Panc1 (cell line): Measurements from ENCODE around the gene FAM151A. TPM values are rescaled to one million over a fixed set of nuclear protein-coding genes. Genes with fewer than 3 reads are reported as not detected.

Source experiments
- ATAC-seq: fragments of 200-7000 bp; cut with Tn5 transposase; 2 replicates; pipeline ENCODE4 v1.9.1; 2020; ENCODE audit warnings: mild to moderate bottlenecking, moderate library complexity
- BruUV-seq: library from RNA; stranded (reverse); fragments of 400-500 nt; replicated peaks from 2 replicates; lab custom pipeline; 2021; lab: Mats Ljungman, UMichigan
- CTCF ChIA-PET: fragments of 300-600 bp; sonication (Branson Sonifier 250); formaldehyde crosslinking; loops from one replicate; lab custom pipeline; 2022; ENCODE audit warnings: antibody characterized with exemption; lab: Charles Lee
- POLR2A ChIA-PET: fragments of 300-600 bp; sonication (Branson Sonifier 250); formaldehyde crosslinking; loops from one replicate; lab custom pipeline; 2022; ENCODE audit warnings: antibody characterized with exemption; lab: Charles Lee
- DNase-seq: peaks from one replicate; pipeline ENCODE4 v3.0.0-alpha.2; 2010; ENCODE audit warnings: low read depth, low spot score
- H3K27ac ChIP-seq: 2 replicates; pipeline ENCODE4 v1.5.1; 2011; ENCODE audit warnings: mild to moderate bottlenecking, low read length, inconsistent platforms
- H3K27me3 ChIP-seq: fragments of 200-500 bp; sonication (Bioruptor generic); 2 replicates; pipeline ENCODE4 v1.6.0; 2014; ENCODE audit warnings: low read length, inconsistent platforms; ENCODE audit not compliant: control insufficient read depth, insufficient read depth
- H3K36me3 ChIP-seq: fragments of 200-500 bp; sonication (Bioruptor generic); 2 replicates; pipeline ENCODE4 v1.5.1; 2014; ENCODE audit warnings: inconsistent platforms, mild to moderate bottlenecking, low read length, moderate library complexity; ENCODE audit not compliant: control insufficient read depth, insufficient read depth
- H3K4me1 ChIP-seq: 2 replicates; pipeline ENCODE4 v1.5.1; 2011; ENCODE audit warnings: inconsistent platforms, mild to moderate bottlenecking, low read length, moderate library complexity; ENCODE audit not compliant: control insufficient read depth, insufficient read depth
- H3K4me3 ChIP-seq, 2 experiments: 2 replicates each; pipeline ENCODE4 v1.5.1; 2011 to 2012; ENCODE audit warnings: low read depth in 2 of 2, low read length in 2 of 2, mild to moderate bottlenecking in 2 of 2, inconsistent platforms in 1 of 2, moderate library complexity in 1 of 2
- H3K9me3 ChIP-seq: fragments of 200-500 bp; sonication (Bioruptor generic); 2 replicates; pipeline ENCODE4 v1.5.1; 2014; ENCODE audit warnings: low read depth, mild to moderate bottlenecking, inconsistent platforms, low read length, moderate library complexity; ENCODE audit not compliant: control insufficient read depth, insufficient read depth
- POLR2AphosphoS5 ChIP-seq: IDR thresholded peaks from 2 replicates; pipeline ENCODE4 v1.6.1; 2012; ENCODE audit warnings: mild to moderate bottlenecking, low read depth, low read length, moderate library complexity
- SIN3A ChIP-seq: IDR thresholded peaks from 2 replicates; pipeline ENCODE4 v1.6.1; 2012; ENCODE audit warnings: low read depth, mild to moderate bottlenecking, low read length, moderate library complexity, borderline replicate concordance; ENCODE audit not compliant: insufficient read depth
- TCF7L2 ChIP-seq: IDR thresholded peaks from 2 replicates; pipeline ENCODE4 v1.6.1; 2011; ENCODE audit warnings: mild to moderate bottlenecking, low read depth, low read length, inconsistent platforms
- in situ Hi-C: cut with HindIII; loops from 2 replicates; pipeline ENCODE4 v1.10.0; 2016; ENCODE audit warnings: low sequenced_read_pairs, low pct_unique_long_range_greater_than_20kb
- intact Hi-C: fragments of 100-400 bp; cut with micrococcal nuclease; formaldehyde crosslinking; loops from one replicate; pipeline ENCODE4 v1.10.0; 2022; ENCODE audit not compliant: unreplicated experiment
- total RNA-seq: library from RNA; stranded (reverse); gene quantifications from one replicate; pipeline ENCODE4 v1.2.1, GENCODE V29; 2021; ENCODE audit not compliant: unreplicated experiment
- TF ChIP-seq, protein P1 (sequence below), 2 experiments: IDR thresholded peaks; 2 replicates each; pipeline ENCODE4 v1.6.1; 2011 to 2012; ENCODE audit warnings: low read depth in 2 of 2, control low read depth in 1 of 2, low read length in 1 of 2, mild to moderate bottlenecking in 1 of 2, moderate library complexity in 1 of 2; ENCODE audit not compliant: insufficient read depth in 1 of 2
- TF ChIP-seq, protein P2 (sequence below): fragments of 450-650 bp; IDR thresholded peaks from 2 replicates; pipeline ENCODE4 v1.5.1; 2017; ENCODE audit warnings: mild to moderate bottlenecking

The FAM151A gene
- total RNA-seq, 1 experiment from 2014 or later, result not detected

- TF ChIP-seq POLR2AphosphoS5 (no peak), SIN3A (no peak), TCF7L2 (no peak)
- TF ChIP-seq, protein P1, sequence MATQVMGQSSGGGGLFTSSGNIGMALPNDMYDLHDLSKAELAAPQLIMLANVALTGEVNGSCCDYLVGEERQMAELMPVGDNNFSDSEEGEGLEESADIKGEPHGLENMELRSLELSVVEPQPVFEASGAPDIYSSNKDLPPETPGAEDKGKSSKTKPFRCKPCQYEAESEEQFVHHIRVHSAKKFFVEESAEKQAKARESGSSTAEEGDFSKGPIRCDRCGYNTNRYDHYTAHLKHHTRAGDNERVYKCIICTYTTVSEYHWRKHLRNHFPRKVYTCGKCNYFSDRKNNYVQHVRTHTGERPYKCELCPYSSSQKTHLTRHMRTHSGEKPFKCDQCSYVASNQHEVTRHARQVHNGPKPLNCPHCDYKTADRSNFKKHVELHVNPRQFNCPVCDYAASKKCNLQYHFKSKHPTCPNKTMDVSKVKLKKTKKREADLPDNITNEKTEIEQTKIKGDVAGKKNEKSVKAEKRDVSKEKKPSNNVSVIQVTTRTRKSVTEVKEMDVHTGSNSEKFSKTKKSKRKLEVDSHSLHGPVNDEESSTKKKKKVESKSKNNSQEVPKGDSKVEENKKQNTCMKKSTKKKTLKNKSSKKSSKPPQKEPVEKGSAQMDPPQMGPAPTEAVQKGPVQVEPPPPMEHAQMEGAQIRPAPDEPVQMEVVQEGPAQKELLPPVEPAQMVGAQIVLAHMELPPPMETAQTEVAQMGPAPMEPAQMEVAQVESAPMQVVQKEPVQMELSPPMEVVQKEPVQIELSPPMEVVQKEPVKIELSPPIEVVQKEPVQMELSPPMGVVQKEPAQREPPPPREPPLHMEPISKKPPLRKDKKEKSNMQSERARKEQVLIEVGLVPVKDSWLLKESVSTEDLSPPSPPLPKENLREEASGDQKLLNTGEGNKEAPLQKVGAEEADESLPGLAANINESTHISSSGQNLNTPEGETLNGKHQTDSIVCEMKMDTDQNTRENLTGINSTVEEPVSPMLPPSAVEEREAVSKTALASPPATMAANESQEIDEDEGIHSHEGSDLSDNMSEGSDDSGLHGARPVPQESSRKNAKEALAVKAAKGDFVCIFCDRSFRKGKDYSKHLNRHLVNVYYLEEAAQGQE (IDR thresholded peaks at IDR 0.05; ENCODE audit: insufficient read depth in 1 of 2, low read depth in 2 of 2, low read length in 1 of 2), result no peak
- TF ChIP-seq, protein P2, sequence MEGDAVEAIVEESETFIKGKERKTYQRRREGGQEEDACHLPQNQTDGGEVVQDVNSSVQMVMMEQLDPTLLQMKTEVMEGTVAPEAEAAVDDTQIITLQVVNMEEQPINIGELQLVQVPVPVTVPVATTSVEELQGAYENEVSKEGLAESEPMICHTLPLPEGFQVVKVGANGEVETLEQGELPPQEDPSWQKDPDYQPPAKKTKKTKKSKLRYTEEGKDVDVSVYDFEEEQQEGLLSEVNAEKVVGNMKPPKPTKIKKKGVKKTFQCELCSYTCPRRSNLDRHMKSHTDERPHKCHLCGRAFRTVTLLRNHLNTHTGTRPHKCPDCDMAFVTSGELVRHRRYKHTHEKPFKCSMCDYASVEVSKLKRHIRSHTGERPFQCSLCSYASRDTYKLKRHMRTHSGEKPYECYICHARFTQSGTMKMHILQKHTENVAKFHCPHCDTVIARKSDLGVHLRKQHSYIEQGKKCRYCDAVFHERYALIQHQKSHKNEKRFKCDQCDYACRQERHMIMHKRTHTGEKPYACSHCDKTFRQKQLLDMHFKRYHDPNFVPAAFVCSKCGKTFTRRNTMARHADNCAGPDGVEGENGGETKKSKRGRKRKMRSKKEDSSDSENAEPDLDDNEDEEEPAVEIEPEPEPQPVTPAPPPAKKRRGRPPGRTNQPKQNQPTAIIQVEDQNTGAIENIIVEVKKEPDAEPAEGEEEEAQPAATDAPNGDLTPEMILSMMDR, result no peak
- H3K27me3 ChIP-seq, result no peaks in the 10 kb centered on the region
- DNase-seq, result no peak
- ChIA-PET POLR2A (no interaction called here), CTCF (no interaction called here)
- no peak overlapping the region for H3K4me3 ChIP-seq
- H3K27ac ChIP-seq, result no peak overlapping the region
- ATAC-seq, result no peak
- intact Hi-C loops (no loop called here), in situ Hi-C loops (no loop called here)
- H3K9me3 ChIP-seq, result no peaks in the 10 kb centered on the region
- H3K36me3 ChIP-seq, result no peaks in the 10 kb centered on the region
- no peaks in the 10 kb centered on the region for H3K4me1 ChIP-seq
- no TSS peak for BruUV-seq
These were observed 52.0 kb downstream of the FAM151A start for GRCh38 chr1:54571326-54571725.

DNA sequence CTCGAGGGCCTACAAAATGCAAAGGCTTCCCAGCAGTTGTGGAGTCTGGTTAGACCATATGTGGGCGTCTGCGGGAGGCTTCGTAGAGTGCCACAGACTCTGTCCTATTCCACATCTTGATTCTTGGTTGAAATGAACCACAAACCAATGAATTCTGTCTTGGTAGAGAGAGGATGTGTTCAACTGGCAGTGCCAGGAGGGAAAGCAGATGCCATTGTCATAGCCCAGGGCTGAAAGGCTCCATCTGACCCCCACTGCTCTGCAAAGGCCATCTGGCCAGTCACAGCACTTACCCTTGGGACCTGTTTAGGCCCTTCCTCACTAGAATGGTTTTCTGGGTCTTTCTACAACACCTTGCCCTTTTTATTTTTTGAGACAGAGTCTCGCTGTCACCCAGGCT lies 53.2 kb downstream of the FAM151A start:
- H3K27me3 ChIP-seq, result no peaks in the 10 kb centered on the region
- ChIA-PET CTCF (no interaction called here), POLR2A (no interaction called here)
- DNase-seq, result no peak
- in situ Hi-C loops, result no loop called here
- ATAC-seq, result no peak
- no TSS peak for BruUV-seq
- no peaks in the 10 kb centered on the region for H3K4me1 ChIP-seq
- no peak for TF ChIP-seq SIN3A
- TF ChIP-seq POLR2AphosphoS5, result no peak
- TF ChIP-seq TCF7L2, result no peak
- TF ChIP-seq, protein P1 (IDR thresholded peaks at IDR 0.05; ENCODE audit: insufficient read depth in 1 of 2, low read depth in 2 of 2, low read length in 1 of 2), result no peak
- TF ChIP-seq, protein P2, result no peak
- H3K4me3 ChIP-seq, result no peak overlapping the region
- H3K27ac ChIP-seq, result no peak overlapping the region
- H3K36me3 ChIP-seq, result no peaks in the 10 kb centered on the region
- intact Hi-C loops, result no loop called here
- no peaks in the 10 kb centered on the region for H3K9me3 ChIP-seq
